ENCODE measurements around the gene PKP1. TPM values are rescaled to one million over a fixed set of nuclear protein-coding genes. Genes with fewer than 3 reads are reported as not detected.

PKP1 gene
- total and polyA plus RNA-seq, 2 of the 4 experiments (the other 2 are of a cell fraction) = 0.18 to 0.36 TPM

DNA sequence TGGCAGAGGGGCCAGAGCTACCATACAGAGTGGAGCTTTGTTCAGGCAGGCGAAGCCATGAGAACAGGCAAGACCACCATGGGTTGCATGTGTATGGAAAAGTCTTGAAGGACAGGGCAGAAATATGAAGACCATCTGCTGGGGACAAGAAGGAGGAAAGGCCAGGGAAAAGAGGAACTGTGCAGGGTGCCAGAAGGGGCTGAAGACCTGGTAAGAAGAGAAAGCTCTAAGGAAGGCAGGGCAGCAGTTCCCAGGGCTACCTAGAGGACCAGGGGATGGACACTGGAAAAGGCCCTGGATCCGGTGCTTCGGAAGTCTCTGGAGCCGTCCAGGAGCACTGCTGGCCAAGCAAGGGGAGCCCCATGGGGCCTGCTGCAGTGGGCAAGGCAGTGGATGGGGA, 43.4 kb downstream of the PKP1 start:
- H2AK5ac ChIP-seq (ENCODE audit: low read depth, low read length) = no peak overlapping the region
- no peak for TF ChIP-seq RCOR1 (IDR thresholded peaks at IDR 0.05; ENCODE audit: insufficient replicate concordance, low read length)
- no peak for TF ChIP-seq CEBPB (IDR thresholded peaks at IDR 0.05; ENCODE audit: low read depth, low read length)
- TF ChIP-seq POLR2A (IDR thresholded peaks at IDR 0.05; ENCODE audit: low read depth, low read length) = no peak
- no peak for TF ChIP-seq SMC3 (IDR thresholded peaks at IDR 0.05; ENCODE audit: low read depth, low read length)
- TF ChIP-seq MXI1 (IDR thresholded peaks at IDR 0.05; ENCODE audit: borderline replicate concordance, low read depth, low read length) = no peak
- TF ChIP-seq RFX5 (IDR thresholded peaks at IDR 0.05; ENCODE audit: low read depth, low read length) = no peak
- TF ChIP-seq, protein P1, sequence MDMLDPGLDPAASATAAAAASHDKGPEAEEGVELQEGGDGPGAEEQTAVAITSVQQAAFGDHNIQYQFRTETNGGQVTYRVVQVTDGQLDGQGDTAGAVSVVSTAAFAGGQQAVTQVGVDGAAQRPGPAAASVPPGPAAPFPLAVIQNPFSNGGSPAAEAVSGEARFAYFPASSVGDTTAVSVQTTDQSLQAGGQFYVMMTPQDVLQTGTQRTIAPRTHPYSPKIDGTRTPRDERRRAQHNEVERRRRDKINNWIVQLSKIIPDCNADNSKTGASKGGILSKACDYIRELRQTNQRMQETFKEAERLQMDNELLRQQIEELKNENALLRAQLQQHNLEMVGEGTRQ (IDR thresholded peaks at IDR 0.05; ENCODE audit: low read depth, low read length) = no peak
- TF ChIP-seq BHLHE40 (IDR thresholded peaks at IDR 0.05; ENCODE audit: low read depth, low read length) = no peak
- TF ChIP-seq MAFK (IDR thresholded peaks at IDR 0.05; ENCODE audit: low read depth, low read length) = no peak
- no peak for TF ChIP-seq CHD1 (IDR thresholded peaks at IDR 0.05; ENCODE audit: low read depth, low read length)
- no peak for TF ChIP-seq MAZ (IDR thresholded peaks at IDR 0.05; ENCODE audit: borderline replicate concordance, low read depth, low read length)
- TF ChIP-seq NFE2L2 (IDR thresholded peaks at IDR 0.05; ENCODE audit: low read depth, low read length) = no peak
- TF ChIP-seq RAD21 (IDR thresholded peaks at IDR 0.05; ENCODE audit: low read length) = no peak
- no peak for TF ChIP-seq FOS (IDR thresholded peaks at IDR 0.05; ENCODE audit: low read depth, low read length)
- TF ChIP-seq, protein P2, sequence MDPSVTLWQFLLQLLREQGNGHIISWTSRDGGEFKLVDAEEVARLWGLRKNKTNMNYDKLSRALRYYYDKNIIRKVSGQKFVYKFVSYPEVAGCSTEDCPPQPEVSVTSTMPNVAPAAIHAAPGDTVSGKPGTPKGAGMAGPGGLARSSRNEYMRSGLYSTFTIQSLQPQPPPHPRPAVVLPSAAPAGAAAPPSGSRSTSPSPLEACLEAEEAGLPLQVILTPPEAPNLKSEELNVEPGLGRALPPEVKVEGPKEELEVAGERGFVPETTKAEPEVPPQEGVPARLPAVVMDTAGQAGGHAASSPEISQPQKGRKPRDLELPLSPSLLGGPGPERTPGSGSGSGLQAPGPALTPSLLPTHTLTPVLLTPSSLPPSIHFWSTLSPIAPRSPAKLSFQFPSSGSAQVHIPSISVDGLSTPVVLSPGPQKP (IDR thresholded peaks at IDR 0.05; ENCODE audit: borderline replicate concordance, low read depth, low read length) = no peak
- TF ChIP-seq, protein P3, sequence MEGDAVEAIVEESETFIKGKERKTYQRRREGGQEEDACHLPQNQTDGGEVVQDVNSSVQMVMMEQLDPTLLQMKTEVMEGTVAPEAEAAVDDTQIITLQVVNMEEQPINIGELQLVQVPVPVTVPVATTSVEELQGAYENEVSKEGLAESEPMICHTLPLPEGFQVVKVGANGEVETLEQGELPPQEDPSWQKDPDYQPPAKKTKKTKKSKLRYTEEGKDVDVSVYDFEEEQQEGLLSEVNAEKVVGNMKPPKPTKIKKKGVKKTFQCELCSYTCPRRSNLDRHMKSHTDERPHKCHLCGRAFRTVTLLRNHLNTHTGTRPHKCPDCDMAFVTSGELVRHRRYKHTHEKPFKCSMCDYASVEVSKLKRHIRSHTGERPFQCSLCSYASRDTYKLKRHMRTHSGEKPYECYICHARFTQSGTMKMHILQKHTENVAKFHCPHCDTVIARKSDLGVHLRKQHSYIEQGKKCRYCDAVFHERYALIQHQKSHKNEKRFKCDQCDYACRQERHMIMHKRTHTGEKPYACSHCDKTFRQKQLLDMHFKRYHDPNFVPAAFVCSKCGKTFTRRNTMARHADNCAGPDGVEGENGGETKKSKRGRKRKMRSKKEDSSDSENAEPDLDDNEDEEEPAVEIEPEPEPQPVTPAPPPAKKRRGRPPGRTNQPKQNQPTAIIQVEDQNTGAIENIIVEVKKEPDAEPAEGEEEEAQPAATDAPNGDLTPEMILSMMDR (conservative IDR thresholded peaks at IDR 0.05; ENCODE audit: low read depth, low read length) = no peak
- no peak overlapping the region for H3K27ac ChIP-seq (ENCODE audit: insufficient read depth, low read length)
- H3K18ac ChIP-seq (ENCODE audit: low read depth, low read length) = no peak overlapping the region
- DNase-seq (no peak), ATAC-seq (ENCODE audit: low read depth) (no peak)
- H3K4me3 ChIP-seq (ENCODE audit: insufficient read depth, low read depth, low read length) = no peak overlapping the region
- no peaks in the 10 kb centered on the region for H4K20me1 ChIP-seq (ENCODE audit: insufficient read depth, low read length)
- no peak overlapping the region for H4K8ac ChIP-seq (ENCODE audit: low read depth in 2 of 2, low read length in 2 of 2)
- H3K4me2 ChIP-seq (ENCODE audit: low read depth, low read length) = no peak overlapping the region
- no peak overlapping the region for H2BK120ac ChIP-seq (ENCODE audit: low read depth, low read length)
- H3K36me3 ChIP-seq (ENCODE audit: control insufficient read depth, insufficient read depth, low read length) = no peaks in the 10 kb centered on the region
- CTCF ChIA-PET = no interaction called here
- H4K91ac ChIP-seq (ENCODE audit: insufficient read depth, low read depth, low read length) = no peak overlapping the region
- H2BK20ac ChIP-seq (ENCODE audit: low read depth, low read length) = no peak overlapping the region
- H3K9ac ChIP-seq (ENCODE audit: low read depth, low read length) = no peak overlapping the region
- H3K79me1 ChIP-seq (ENCODE audit: low read depth in 1 of 2, low read length in 2 of 2) = no peaks in the 10 kb centered on the region
- H3K9me3 ChIP-seq (ENCODE audit: control insufficient read depth, insufficient read depth, low read length) = peaks cover 2% of the 10 kb centered on the region; the same call in 1 of the 2 replicates
- dilution Hi-C loops (cut with HindIII; ENCODE audit: low sequenced_read_pairs, unreplicated experiment) = no loop called here
- WGBS, 2 experiments (ENCODE audit: extremely low coverage in 2 of 2, insufficient read length in 1 of 2) = 58% methylated on average over 4 of the region's 4 CpGs; no CpG with 5 or more reads in 1 of the 2 experiments
- no peak overlapping the region for H2BK15ac ChIP-seq (ENCODE audit: low read depth, low read length)
- H2AK9ac ChIP-seq (replicated peaks; ENCODE audit: low read depth, low read length, poor library complexity) = no peak overlapping the region
- no peak overlapping the region for H3K56ac ChIP-seq (ENCODE audit: extremely low read depth, insufficient read depth, low read length)
- no peak overlapping the region for H2AFZ ChIP-seq (replicated peaks; ENCODE audit: low read length, poor library complexity)
- BruUV-seq (replicated peaks) = no TSS peak
- no peak overlapping the region for H3K23ac ChIP-seq (ENCODE audit: low read depth, low read length)
- no peak overlapping the region for H2BK5ac ChIP-seq (ENCODE audit: low read depth, low read length, poor library complexity, severe bottlenecking)
- peaks cover 4% of the 10 kb centered on the region for H3K4me1 ChIP-seq (ENCODE audit: control insufficient read depth, insufficient read depth, low read length)
- no peak overlapping the region for H4K5ac ChIP-seq (ENCODE audit: low read depth, low read length)
- in situ Hi-C loops (cut with MboI; ENCODE audit: low sequenced_read_pairs) = no loop called here
- H3K9me1 ChIP-seq (ENCODE audit: insufficient read depth, low read length) = no peaks in the 10 kb centered on the region; the same call in 1 of the 2 replicates
- no peak overlapping the region for H3K14ac ChIP-seq (replicated peaks; ENCODE audit: low read depth, low read length)
- H3K27me3 ChIP-seq (ENCODE audit: control insufficient read depth, insufficient read depth, low read length) = peaks cover 65% of the 10 kb centered on the region
- no peak overlapping the region for H3K4ac ChIP-seq (ENCODE audit: low read depth, low read length)
- intact Hi-C loops (cut with micrococcal nuclease) = no loop called here
- POLR2A ChIA-PET (ENCODE audit: unreplicated experiment) = no interaction called here

Data from IMR-90 (cell line).